ENCODE data around the gene RAB5A. TPM values are rescaled to one million over a fixed set of nuclear protein-coding genes. Genes with fewer than 3 reads are reported as not detected.
"Not testable (repeated sequence)": the region's sequence is repeated elsewhere in the genome, so short reads cannot be mapped to it uniquely, and the experiment has no call there.

RAB5A gene
- total RNA-seq, 1 experiment from 2014 or later: 58.7 TPM

GRCh38 chr3:19947549-19948225 lies 790 bp downstream of the RAB5A start:
- peak; percentile 53 for DNase-seq (ENCODE audit: low read depth)

GRCh38 chr3:19948226-19948591 lies 1.3 kb downstream of the RAB5A start:
- no peak for DNase-seq (ENCODE audit: low read depth)

- no peak for DNase-seq (ENCODE audit: low read depth)
Observed at GRCh38 chr3:19950316-19950715, 3.4 kb downstream of the RAB5A start.

- no peak for DNase-seq (ENCODE audit: low read depth)
Observed at GRCh38 chr3:19954676-19955075, 7.8 kb downstream of the RAB5A start.

- DNase-seq (ENCODE audit: low read depth): not testable (repeated sequence)
Observed at GRCh38 chr3:19957354-19957753, 10.5 kb downstream of the RAB5A start.

- DNase-seq (ENCODE audit: low read depth): no peak
Observed at GRCh38 chr3:19959505-19959904, 12.6 kb downstream of the RAB5A start.

- DNase-seq (ENCODE audit: low read depth): no peak
Observed at GRCh38 chr3:19960696-19961095, 13.8 kb downstream of the RAB5A start.

GRCh38 chr3:19961960-19962359 lies 15.1 kb downstream of the RAB5A start:
- DNase-seq (ENCODE audit: low read depth): no peak

GRCh38 chr3:19967208-19967607 lies 20.3 kb downstream of the RAB5A start:
- DNase-seq (ENCODE audit: low read depth): no peak

- no peak for DNase-seq (ENCODE audit: low read depth)
Observed at GRCh38 chr3:19967812-19968211, 20.9 kb downstream of the RAB5A start.

GRCh38 chr3:19970327-19970726 lies 23.4 kb downstream of the RAB5A start:
- DNase-seq (ENCODE audit: low read depth): no peak

GRCh38 chr3:19972054-19972453 lies 25.2 kb downstream of the RAB5A start:
- DNase-seq (ENCODE audit: low read depth): peak; percentile 46

GRCh38 chr3:19988904-19989303 lies 42.0 kb downstream of the RAB5A start:
- not testable (repeated sequence) for DNase-seq (ENCODE audit: low read depth)

GRCh38 chr3:19994796-19995195 lies 47.9 kb downstream of the RAB5A start:
- no peak for DNase-seq (ENCODE audit: low read depth)

GRCh38 chr3:19997502-19997901 lies 50.6 kb downstream of the RAB5A start:
- no peak for DNase-seq (ENCODE audit: low read depth)

- no peak for DNase-seq (ENCODE audit: low read depth)
Observed at GRCh38 chr3:20001932-20002331, 55.0 kb downstream of the RAB5A start.

- no peak for DNase-seq (ENCODE audit: low read depth)
Observed at GRCh38 chr3:20007960-20008359, 61.1 kb downstream of the RAB5A start.

GRCh38 chr3:20008646-20009045 lies 61.7 kb downstream of the RAB5A start:
- no peak for DNase-seq (ENCODE audit: low read depth)

GRCh38 chr3:20012164-20012563 lies 65.3 kb downstream of the RAB5A start, which contains the start of gene PP2D1:
TSS of gene PP2D1 (minus strand) at chr3:20012264. CDS start at chr3:20012072, 192 bp downstream.
- DNase-seq (ENCODE audit: low read depth): no peak

- no peak for DNase-seq (ENCODE audit: low read depth)
Observed at GRCh38 chr3:20013396-20013795, 66.5 kb downstream of the RAB5A start.

- no peak for DNase-seq (ENCODE audit: low read depth)
Observed at GRCh38 chr3:20015525-20015924, 68.6 kb downstream of the RAB5A start.

GRCh38 chr3:20016076-20016475 lies 69.2 kb downstream of the RAB5A start:
- DNase-seq (ENCODE audit: low read depth): not testable (repeated sequence)

GRCh38 chr3:20022954-20023622 lies 76.2 kb downstream of the RAB5A start:
- no peak for DNase-seq (ENCODE audit: low read depth)
